OCI-LY7 (cell line): ENCODE measurements around the gene CASP10. TPM values are rescaled to one million over a fixed set of nuclear protein-coding genes. Genes with fewer than 3 reads are reported as not detected.

Experiments used
- BruUV-seq: library from RNA; stranded (reverse); fragments of 400-500 nt; replicated peaks from 2 replicates; lab custom pipeline; 2021; lab: Mats Ljungman, UMichigan
- CTCF ChIA-PET: fragments of 300-600 bp; sonication (Branson Sonifier 250); formaldehyde crosslinking; loops from one replicate; lab custom pipeline; 2022; ENCODE audit warnings: antibody characterized with exemption; ENCODE audit not compliant: unreplicated experiment; lab: Charles Lee
- POLR2A ChIA-PET: fragments of 300-600 bp; sonication (Branson Sonifier 250); formaldehyde crosslinking; loops from one replicate; lab custom pipeline; 2022; ENCODE audit warnings: antibody characterized with exemption; lab: Charles Lee
- DNase-seq: peaks from one replicate; pipeline ENCODE4 v3.0.0-alpha.2; 2015; ENCODE audit warnings: low spot score
- H2AFZ ChIP-seq: fragments of 200-600 bp; sonication (generic), shearing (Covaris generic); 2 replicates; pipeline ENCODE4 v1.6.1; 2014; ENCODE audit warnings: mild to moderate bottlenecking, antibody characterized with exemption, low read length, moderate library complexity
- H3K27ac ChIP-seq: fragments of 200-600 bp; sonication (generic); 2 replicates; pipeline ENCODE4 v1.5.1; 2014; ENCODE audit warnings: mixed run types, low read depth, mild to moderate bottlenecking, moderate library complexity, low read length, inconsistent platforms; ENCODE audit not compliant: poor library complexity, severe bottlenecking
- H3K36me3 ChIP-seq: fragments of 200-600 bp; sonication (generic); 2 replicates; pipeline ENCODE4 v1.6.1; 2014; ENCODE audit warnings: mild to moderate bottlenecking, antibody characterized with exemption, low read length, moderate library complexity, mixed read lengths; ENCODE audit not compliant: insufficient read depth
- H3K4me1 ChIP-seq: fragments of 200-600 bp; sonication (generic); 2 replicates; pipeline ENCODE4 v1.5.1; 2014; ENCODE audit warnings: mild to moderate bottlenecking, low read length; ENCODE audit not compliant: insufficient read depth, poor library complexity, severe bottlenecking
- H3K4me2 ChIP-seq: fragments of 200-600 bp; sonication (generic); 2 replicates; pipeline ENCODE4 v1.6.1; 2014; ENCODE audit warnings: mild to moderate bottlenecking, low read length
- H3K4me3 ChIP-seq: fragments of 200-600 bp; sonication (generic); 2 replicates; pipeline ENCODE4 v1.5.1; 2014; ENCODE audit warnings: mild to moderate bottlenecking, low read depth, low read length; ENCODE audit not compliant: poor library complexity, severe bottlenecking
- H3K79me2 ChIP-seq: fragments of 200-600 bp; sonication (generic); 2 replicates; pipeline ENCODE4 v1.6.1; 2016; ENCODE audit warnings: low read depth, mild to moderate bottlenecking, low read length, moderate library complexity, mixed read lengths; ENCODE audit not compliant: insufficient read depth
- H3K9me2 ChIP-seq: fragments of 200-600 bp; sonication (generic); 2 replicates; pipeline ENCODE4 v1.6.1; 2016; ENCODE audit warnings: mild to moderate bottlenecking, low read length, mixed read lengths; ENCODE audit not compliant: insufficient read depth
- H3K9me3 ChIP-seq: fragments of 200-600 bp; sonication (generic); 2 replicates; pipeline ENCODE4 v1.6.1; 2014; ENCODE audit warnings: mild to moderate bottlenecking, mixed run types, low read length, mixed read lengths
- H4K20me1 ChIP-seq: fragments of 200-600 bp; sonication (generic); 2 replicates; pipeline ENCODE4 v1.6.1; 2014; ENCODE audit warnings: mild to moderate bottlenecking, antibody characterized with exemption, low read length, moderate library complexity, mixed read lengths; ENCODE audit not compliant: insufficient read depth
- CTCF ChIP-seq: fragments of 200-600 bp; sonication (generic); conservative IDR thresholded peaks from 2 replicates; pipeline ENCODE4 v1.5.1; 2014; ENCODE audit warnings: mild to moderate bottlenecking, antibody characterized with exemption, low read length, moderate library complexity, mixed read lengths
- EZH2phosphoT487 ChIP-seq: fragments of 200-600 bp; sonication (generic); IDR thresholded peaks from 2 replicates; pipeline ENCODE4 v1.6.1; 2018; ENCODE audit warnings: low read depth, borderline replicate concordance, mild to moderate bottlenecking, mixed run types, antibody characterized with exemption, low read length, moderate library complexity, mixed read lengths
- intact Hi-C: fragments of 100-400 bp; cut with micrococcal nuclease; formaldehyde crosslinking; loops from one replicate; pipeline ENCODE4 v1.10.0; 2022; ENCODE audit not compliant: unreplicated experiment
- total RNA-seq, 2 experiments: library from RNA; depleted of rRNA in 1 of 2; stranded (reverse); fragments of >200 nt in 1 of 2; shearing (Covaris generic) in 1 of 2; gene quantifications; 2 replicates each; pipeline ENCODE4 v1.2.3, GENCODE V29; 2014 to 2022

CASP10 gene
- total RNA-seq, 2 experiments from 2014 or later = 0.51 to 1.2 TPM

- no TSS peak for BruUV-seq
- H3K27ac ChIP-seq = no peak overlapping the region
- TF ChIP-seq CTCF (no peak), EZH2phosphoT487 (no peak)
- no peaks in the 10 kb centered on the region for H4K20me1 ChIP-seq
- no peaks in the 10 kb centered on the region for H3K79me2 ChIP-seq
- H3K9me3 ChIP-seq = no peaks in the 10 kb centered on the region
- no peak overlapping the region for H3K4me3 ChIP-seq
- ChIA-PET CTCF (no interaction called here), POLR2A (no interaction called here)
- no peaks in the 10 kb centered on the region for H3K9me2 ChIP-seq
- intact Hi-C loops = no loop called here
- H2AFZ ChIP-seq = no peak overlapping the region
- no peak for DNase-seq
- no peaks in the 10 kb centered on the region for H3K36me3 ChIP-seq
- no peak overlapping the region for H3K4me2 ChIP-seq
- H3K4me1 ChIP-seq = peaks cover 10% of the 10 kb centered on the region
Observed at GRCh38 chr2:201216918-201217317, 34.0 kb downstream of the CASP10 start.

- Histone ChIP-seq H3K4me1 (peaks cover 19% of the 10 kb centered on the region), H3K4me3 (no peak overlapping the region), H3K79me2 (no peaks in the 10 kb centered on the region), H3K36me3 (no peaks in the 10 kb centered on the region), H3K9me3 (no peaks in the 10 kb centered on the region), H4K20me1 (no peaks in the 10 kb centered on the region), H3K9me2 (no peaks in the 10 kb centered on the region), H3K4me2 (no peak overlapping the region), H3K27ac (no peak overlapping the region), H2AFZ (no peak overlapping the region)
- no peak for DNase-seq
- intact Hi-C loops = no loop called here
- TF ChIP-seq CTCF (no peak), EZH2phosphoT487 (no peak)
- ChIA-PET CTCF (no interaction called here), POLR2A (no interaction called here)
- no TSS peak for BruUV-seq
Observed at GRCh38 chr2:201218780-201219179, 35.8 kb downstream of the CASP10 start.

GRCh38 chr2:201219328-201220096 is 36.6 kb downstream of the CASP10 start:
- Histone ChIP-seq H3K79me2 (no peaks in the 10 kb centered on the region), H4K20me1 (no peaks in the 10 kb centered on the region), H2AFZ (no peak overlapping the region), H3K4me1 (peaks cover 22% of the 10 kb centered on the region), H3K4me3 (no peak overlapping the region), H3K9me2 (no peaks in the 10 kb centered on the region), H3K9me3 (no peaks in the 10 kb centered on the region), H3K27ac (no peak overlapping the region), H3K4me2 (no peak overlapping the region), H3K36me3 (no peaks in the 10 kb centered on the region)
- BruUV-seq = no TSS peak
- TF ChIP-seq CTCF (no peak), EZH2phosphoT487 (no peak)
- POLR2A ChIA-PET = interaction anchor here (0.6 to 2.0 kb wide), 7 partner anchors 14 to 1279 kb away, joined by 3 to 10 read pairs (median 3); no protein-coding TSS in a partner anchor
- intact Hi-C loops = no loop called here
- CTCF ChIA-PET = interaction anchor here (0.6 to 2.0 kb wide), 2 partner anchors 13 to 532 kb away, joined by 3 to 7 read pairs; no protein-coding TSS in a partner anchor
- DNase-seq = no peak
